Tibial nerve (tissue), 4 donors: Measurements from ENCODE around the gene SPEN.

Source experiments
- EP300 ChIP-seq, 2 donors: sonication (generic); formaldehyde crosslinking; IDR thresholded peaks; one replicate each; pipeline ENCODE4 v1.6.1; 2017; ENCODE audit warnings: antibody characterized with exemption in 2 of 2, mild to moderate bottlenecking in 1 of 2
- POLR2A ChIP-seq, 2 donors: fragments of 450-650 bp; IDR thresholded peaks; one replicate each; pipeline ENCODE4 v1.6.1; 2017; ENCODE audit warnings: antibody characterized with exemption in 2 of 2, mild to moderate bottlenecking in 2 of 2, moderate library complexity in 2 of 2
- TF ChIP-seq, protein P1 (sequence below), 5 experiments: fragments of 200-600 bp in 3 of 5; fragments of 450-650 bp in 2 of 5; sonication (generic) in 3 of 5; IDR thresholded peaks; one replicate each; pipeline ENCODE4 v1.5.1; 2016 to 2019; ENCODE audit warnings: antibody characterized with exemption in 5 of 5, mild to moderate bottlenecking in 3 of 5, moderate library complexity in 2 of 5

DNA sequence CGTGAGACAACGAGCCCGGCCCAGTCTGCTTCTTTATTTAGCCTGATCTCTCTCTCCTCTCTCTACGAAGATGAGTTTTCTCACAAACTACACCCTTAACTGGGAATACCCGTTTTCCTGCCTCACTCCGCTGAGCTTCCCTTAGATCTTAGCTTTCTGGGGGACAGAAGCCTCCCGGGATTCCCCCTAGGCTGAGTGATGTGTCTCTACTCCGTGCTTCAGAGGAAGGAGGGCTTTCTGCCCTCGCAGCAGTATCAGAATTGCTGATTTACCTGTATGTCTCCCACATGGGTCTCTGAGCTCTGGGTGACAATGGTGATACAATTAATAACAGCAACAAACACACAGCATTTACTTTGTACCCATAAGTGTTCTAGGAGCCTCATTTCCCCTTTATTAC, 127.3 kb downstream of the SPEN start:
- TF ChIP-seq, protein P1, sequence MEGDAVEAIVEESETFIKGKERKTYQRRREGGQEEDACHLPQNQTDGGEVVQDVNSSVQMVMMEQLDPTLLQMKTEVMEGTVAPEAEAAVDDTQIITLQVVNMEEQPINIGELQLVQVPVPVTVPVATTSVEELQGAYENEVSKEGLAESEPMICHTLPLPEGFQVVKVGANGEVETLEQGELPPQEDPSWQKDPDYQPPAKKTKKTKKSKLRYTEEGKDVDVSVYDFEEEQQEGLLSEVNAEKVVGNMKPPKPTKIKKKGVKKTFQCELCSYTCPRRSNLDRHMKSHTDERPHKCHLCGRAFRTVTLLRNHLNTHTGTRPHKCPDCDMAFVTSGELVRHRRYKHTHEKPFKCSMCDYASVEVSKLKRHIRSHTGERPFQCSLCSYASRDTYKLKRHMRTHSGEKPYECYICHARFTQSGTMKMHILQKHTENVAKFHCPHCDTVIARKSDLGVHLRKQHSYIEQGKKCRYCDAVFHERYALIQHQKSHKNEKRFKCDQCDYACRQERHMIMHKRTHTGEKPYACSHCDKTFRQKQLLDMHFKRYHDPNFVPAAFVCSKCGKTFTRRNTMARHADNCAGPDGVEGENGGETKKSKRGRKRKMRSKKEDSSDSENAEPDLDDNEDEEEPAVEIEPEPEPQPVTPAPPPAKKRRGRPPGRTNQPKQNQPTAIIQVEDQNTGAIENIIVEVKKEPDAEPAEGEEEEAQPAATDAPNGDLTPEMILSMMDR (IDR thresholded peaks at IDR 0.05) = no peak
- no peak for TF ChIP-seq POLR2A (IDR thresholded peaks at IDR 0.05)
- no peak for TF ChIP-seq EP300 (IDR thresholded peaks at IDR 0.05)
